ENCODE data around the gene HOXA4. TPM values are rescaled to one million over a fixed set of nuclear protein-coding genes. Genes with fewer than 3 reads are reported as not detected.

HOXA4 gene
- total and polyA plus RNA-seq, 3 experiments from 2014 or later: 0.11 to 0.20 TPM; not detected in 1

DNA sequence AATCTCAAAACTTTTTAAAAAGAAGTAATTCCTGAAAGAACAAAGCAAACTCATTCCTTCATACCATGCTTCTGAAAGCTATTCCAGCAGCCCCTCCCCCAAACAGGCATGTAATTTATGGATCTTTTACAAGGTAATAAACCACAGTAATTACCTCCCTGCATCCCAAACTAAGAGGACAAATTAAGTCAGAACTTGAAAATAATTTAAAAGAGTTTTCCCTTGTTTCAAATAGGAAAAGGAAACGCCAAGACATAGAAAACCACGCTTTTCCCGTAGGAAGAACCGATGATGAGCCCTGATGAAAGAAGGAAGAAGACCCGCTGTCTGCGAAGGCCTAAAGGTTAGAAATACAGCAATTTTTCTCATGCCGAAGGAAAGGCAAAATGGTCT lies 8.9 kb downstream of the HOXA4 start:
- no peak overlapping the region for H3K27ac ChIP-seq (ENCODE audit: low read depth, low read length)
- no peak for DNase-seq
- Mint-ChIP-seq H3K4me1 (no peaks in the 10 kb centered on the region), H3K27me3 (peaks cover 19 to 42% of the 10 kb centered on the region in 2 donors), H3K36me3 (no peaks in the 10 kb centered on the region), H3K27ac (no peak overlapping the region), H3K9me3 (no peaks in the 10 kb centered on the region), H3K4me3 (no peak overlapping the region)
- no peak overlapping the region for H3K4me3 ChIP-seq (ENCODE audit: low read length)
- POLR2A ChIA-PET: no interaction called here
- peaks cover 5% of the 10 kb centered on the region for H3K27me3 ChIP-seq (ENCODE audit: insufficient read depth, low read length, poor library complexity, severe bottlenecking)
- CTCF ChIA-PET: no interaction called here
- no peaks in the 10 kb centered on the region for H3K36me3 ChIP-seq (ENCODE audit: insufficient read depth, low read length)
- no peaks in the 10 kb centered on the region for H3K9me3 ChIP-seq (ENCODE audit: low read length)
- no peaks in the 10 kb centered on the region for H3K4me1 ChIP-seq (ENCODE audit: insufficient read depth, low read length)

DNA sequence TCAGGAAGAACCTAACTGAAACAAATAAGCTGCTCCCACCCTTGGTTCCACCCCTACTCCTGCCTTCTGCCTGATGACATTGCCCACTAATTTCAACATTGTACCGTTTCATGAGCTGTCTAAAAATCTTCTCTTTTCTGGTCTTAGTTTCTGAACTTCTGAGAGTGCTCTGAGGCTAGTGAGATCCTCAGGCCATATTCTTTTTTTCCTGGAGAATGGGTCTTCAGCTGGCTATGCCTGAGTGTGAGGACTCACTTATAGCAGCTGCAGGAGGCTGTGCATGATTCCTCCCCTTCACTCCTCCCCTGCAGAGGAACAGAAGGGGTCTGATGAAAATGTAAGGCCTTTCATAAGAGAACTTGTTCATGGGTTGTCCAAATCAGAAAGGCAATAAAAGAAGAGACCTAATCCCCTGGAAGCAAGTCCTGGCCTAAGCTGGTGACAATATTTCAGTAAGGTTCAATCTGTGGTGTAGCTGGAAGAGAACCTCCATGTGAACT lies 11.1 kb downstream of the HOXA4 start:
- no peak overlapping the region for H3K27ac Mint-ChIP-seq
- H3K27me3 Mint-ChIP-seq: peaks cover 9 to 22% of the 10 kb centered on the region in 2 donors
- Histone ChIP-seq H3K36me3 (ENCODE audit: insufficient read depth, low read length) (no peaks in the 10 kb centered on the region), H3K4me3 (ENCODE audit: low read length) (no peak overlapping the region), H3K4me1 (ENCODE audit: insufficient read depth, low read length) (no peaks in the 10 kb centered on the region), H3K27ac (ENCODE audit: low read depth, low read length) (no peak overlapping the region), H3K9me3 (ENCODE audit: low read length) (no peaks in the 10 kb centered on the region), H3K27me3 (ENCODE audit: insufficient read depth, low read length, poor library complexity, severe bottlenecking) (no peaks in the 10 kb centered on the region)
- no peaks in the 10 kb centered on the region for H3K36me3 Mint-ChIP-seq
- H3K4me3 Mint-ChIP-seq: no peak overlapping the region
- no peaks in the 10 kb centered on the region for H3K4me1 Mint-ChIP-seq
- DNase-seq: no peak
- H3K9me3 Mint-ChIP-seq: no peaks in the 10 kb centered on the region
- POLR2A ChIA-PET: no interaction called here
- CTCF ChIA-PET: no interaction called here

DNA sequence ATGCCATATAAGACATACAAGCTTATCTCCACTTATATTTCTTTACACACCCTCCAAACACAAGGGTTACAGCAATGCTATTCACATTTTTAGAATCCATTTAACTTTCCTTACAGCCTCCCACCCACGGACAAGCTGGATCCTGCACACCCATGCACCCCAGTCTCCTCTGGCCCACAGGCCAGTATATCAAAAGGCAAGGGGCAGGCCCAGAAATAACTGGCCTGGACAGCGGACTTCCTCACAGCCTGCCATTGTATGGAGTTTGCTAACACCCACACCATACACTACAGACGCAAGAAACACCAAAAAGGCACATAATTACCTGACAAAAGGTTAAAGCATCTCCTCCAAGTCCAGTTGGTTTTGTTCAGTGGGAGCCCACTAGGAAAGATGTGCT lies 12.0 kb downstream of the HOXA4 start:
- no peaks in the 10 kb centered on the region for H3K36me3 Mint-ChIP-seq
- H3K4me3 Mint-ChIP-seq: no peak overlapping the region
- H3K27me3 ChIP-seq (ENCODE audit: insufficient read depth, low read length, poor library complexity, severe bottlenecking): no peaks in the 10 kb centered on the region
- H3K27ac ChIP-seq (ENCODE audit: low read depth, low read length): no peak overlapping the region
- ChIA-PET POLR2A (no interaction called here), CTCF (no interaction called here)
- no peaks in the 10 kb centered on the region for H3K4me1 ChIP-seq (ENCODE audit: insufficient read depth, low read length)
- no peaks in the 10 kb centered on the region for H3K9me3 Mint-ChIP-seq
- no peak overlapping the region for H3K4me3 ChIP-seq (ENCODE audit: low read length)
- H3K27me3 Mint-ChIP-seq: peaks cover 8 to 17% of the 10 kb centered on the region in 2 donors
- DNase-seq: no peak
- no peaks in the 10 kb centered on the region for H3K9me3 ChIP-seq (ENCODE audit: low read length)
- H3K36me3 ChIP-seq (ENCODE audit: insufficient read depth, low read length): no peaks in the 10 kb centered on the region
- no peak overlapping the region for H3K27ac Mint-ChIP-seq
- H3K4me1 Mint-ChIP-seq: no peaks in the 10 kb centered on the region

DNA sequence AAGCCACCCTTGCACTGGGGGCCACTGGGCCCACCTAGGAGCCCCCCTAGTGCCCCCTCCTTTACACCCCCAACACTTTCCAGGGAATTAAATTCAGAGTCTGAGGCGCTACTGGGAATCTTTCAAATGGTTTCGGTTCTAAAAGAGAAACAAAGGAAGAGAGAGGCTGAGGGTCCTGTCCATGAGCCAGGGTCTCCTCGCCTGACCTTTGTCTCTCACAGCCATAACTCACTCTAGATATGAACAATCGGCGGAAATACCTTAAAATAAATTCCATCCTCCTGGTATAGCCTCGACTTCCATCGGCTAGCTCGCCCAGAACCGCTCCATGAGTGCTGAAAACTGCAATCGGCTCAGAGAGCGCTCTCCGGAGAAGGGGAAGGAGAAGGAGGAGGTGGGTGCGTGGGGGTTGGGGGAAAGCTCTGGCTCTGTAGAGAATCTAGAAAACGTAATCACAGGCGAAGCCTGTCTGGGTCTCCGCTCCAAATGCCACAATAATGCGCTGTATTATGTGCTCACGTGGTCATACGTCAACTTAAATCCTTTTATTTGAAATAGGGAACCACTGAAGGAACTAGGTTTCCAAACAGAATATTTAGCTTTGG lies 12.6 kb downstream of the HOXA4 start:
- Histone ChIP-seq H3K27me3 (ENCODE audit: insufficient read depth, low read length, poor library complexity, severe bottlenecking) (no peaks in the 10 kb centered on the region), H3K27ac (ENCODE audit: low read depth, low read length) (no peak overlapping the region), H3K4me1 (ENCODE audit: insufficient read depth, low read length) (no peaks in the 10 kb centered on the region), H3K36me3 (ENCODE audit: insufficient read depth, low read length) (no peaks in the 10 kb centered on the region), H3K4me3 (ENCODE audit: low read length) (no peak overlapping the region), H3K9me3 (ENCODE audit: low read length) (no peaks in the 10 kb centered on the region)
- Mint-ChIP-seq H3K9me3 (no peaks in the 10 kb centered on the region), H3K4me1 (no peaks in the 10 kb centered on the region), H3K36me3 (no peaks in the 10 kb centered on the region), H3K27me3 (peaks cover 10 to 17% of the 10 kb centered on the region in 2 donors), H3K4me3 (no peak overlapping the region), H3K27ac (no peak overlapping the region)
- DNase-seq: no peak
- ChIA-PET CTCF (no interaction called here), POLR2A (no interaction called here)

DNA sequence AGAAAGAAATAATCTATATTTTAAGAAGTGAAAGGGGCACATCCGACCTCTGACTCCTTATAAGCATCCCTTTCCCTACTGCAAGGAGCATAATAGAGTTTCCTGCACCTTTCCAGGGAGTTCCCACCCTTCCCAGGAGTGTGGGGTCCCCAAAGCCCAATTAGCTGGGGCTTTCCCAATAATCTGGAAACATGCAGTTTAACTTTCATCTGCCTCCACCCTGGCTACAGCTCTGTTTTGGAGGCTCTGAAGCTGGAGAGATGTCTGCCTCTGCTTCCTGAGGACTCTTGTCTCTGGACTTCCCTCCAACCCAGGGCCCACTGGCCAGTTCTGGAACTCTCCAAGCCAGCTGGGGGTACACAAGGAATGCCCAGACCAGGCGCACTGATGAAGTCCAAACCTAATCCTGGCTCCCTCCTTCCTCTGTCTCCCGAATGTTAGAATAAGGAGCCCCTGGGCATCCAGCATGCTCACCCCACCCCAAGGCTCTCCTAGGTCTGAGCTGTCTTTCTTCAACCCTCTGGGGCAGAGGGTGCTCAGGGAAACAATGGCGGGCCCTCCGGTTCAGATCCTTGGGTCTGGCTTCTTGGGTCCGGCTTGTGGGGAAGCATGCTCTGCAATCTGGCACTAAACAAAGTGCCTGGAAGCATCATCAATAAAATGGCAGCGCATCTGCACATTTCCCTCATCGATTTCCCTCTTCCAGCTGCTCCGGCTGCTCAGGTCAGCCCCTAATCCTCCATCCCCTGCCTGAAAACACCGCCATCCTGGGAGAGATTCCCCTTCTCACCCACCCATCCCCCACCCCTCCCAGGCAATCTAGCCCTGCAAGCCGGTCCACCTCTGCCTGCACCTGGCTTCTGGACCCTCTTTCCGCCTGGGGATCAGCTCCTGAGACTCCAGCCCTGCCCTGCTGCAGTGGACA lies 13.3 kb downstream of the HOXA4 start:
- CTCF ChIA-PET: no interaction called here

DNA sequence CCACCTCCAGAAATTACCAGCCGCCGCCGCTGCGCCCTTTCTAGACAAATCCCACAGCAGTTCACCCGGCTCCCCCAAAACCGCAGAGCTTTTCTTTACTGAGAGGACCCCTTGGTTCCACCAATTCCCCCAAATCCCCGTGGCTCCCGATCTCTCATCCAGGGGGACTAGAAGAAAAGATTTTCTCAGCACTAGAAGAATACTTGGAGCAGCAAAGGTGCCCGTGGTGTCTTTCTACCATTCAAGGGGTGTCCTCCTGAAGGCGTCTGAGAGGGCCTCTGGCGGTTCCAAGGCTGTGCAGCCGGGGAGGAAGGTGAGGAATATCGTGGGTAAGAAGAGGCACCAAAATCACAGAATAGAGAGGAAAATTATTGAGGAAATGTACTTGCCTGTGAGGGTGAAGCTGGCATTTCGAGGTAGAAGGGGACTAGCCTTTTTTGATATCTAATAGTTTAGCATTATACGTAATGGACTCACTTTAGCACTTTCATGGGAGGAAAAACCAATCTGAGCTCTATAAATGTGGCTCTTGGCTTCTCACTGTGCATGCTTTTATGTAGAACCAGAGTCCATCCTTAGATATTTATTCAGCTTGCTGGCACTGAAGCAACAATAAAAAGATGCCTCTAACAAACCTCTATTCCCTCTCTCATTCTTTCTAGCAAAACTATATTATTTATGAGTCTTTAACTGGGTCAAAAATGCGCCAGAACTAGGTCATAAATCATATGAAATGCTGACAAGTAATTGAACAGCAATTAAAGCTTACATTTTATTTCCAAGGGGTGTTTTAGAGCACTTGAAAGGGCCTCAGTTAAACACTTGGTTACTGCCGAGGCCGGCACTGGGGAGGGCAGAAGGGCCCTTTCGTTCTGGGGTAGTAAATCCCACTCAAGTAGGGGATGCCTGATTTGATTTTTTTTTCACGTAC lies 14.3 kb downstream of the HOXA4 start:
- POLR2A ChIA-PET: no interaction called here
- H3K4me1 ChIP-seq (ENCODE audit: insufficient read depth, low read length): no peaks in the 10 kb centered on the region
- CTCF ChIA-PET: no interaction called here
- no peaks in the 10 kb centered on the region for H3K36me3 ChIP-seq (ENCODE audit: insufficient read depth, low read length)
- H3K4me3 Mint-ChIP-seq: no peak overlapping the region
- DNase-seq: no peak
- no peaks in the 10 kb centered on the region for H3K9me3 Mint-ChIP-seq
- no peaks in the 10 kb centered on the region for H3K36me3 Mint-ChIP-seq
- no peak overlapping the region for H3K27ac ChIP-seq (ENCODE audit: low read depth, low read length)
- H3K27me3 ChIP-seq (ENCODE audit: insufficient read depth, low read length, poor library complexity, severe bottlenecking): no peaks in the 10 kb centered on the region
- H3K4me1 Mint-ChIP-seq: no peaks in the 10 kb centered on the region
- H3K27ac Mint-ChIP-seq: peak overlapping the region in 1 of 8 donors; percentile 21
- H3K27me3 Mint-ChIP-seq: peaks cover 13 to 25% of the 10 kb centered on the region in 2 donors
- no peak overlapping the region for H3K4me3 ChIP-seq (ENCODE audit: low read length)
- H3K9me3 ChIP-seq (ENCODE audit: low read length): no peaks in the 10 kb centered on the region

More for the DNA sequence above, 13.3 kb downstream of the HOXA4 start:
- Histone ChIP-seq H3K4me3 (ENCODE audit: low read length) (no peak overlapping the region), H3K4me1 (ENCODE audit: insufficient read depth, low read length) (no peaks in the 10 kb centered on the region), H3K9me3 (ENCODE audit: low read length) (no peaks in the 10 kb centered on the region), H3K27ac (ENCODE audit: low read depth, low read length) (no peak overlapping the region), H3K27me3 (ENCODE audit: insufficient read depth, low read length, poor library complexity, severe bottlenecking) (no peaks in the 10 kb centered on the region), H3K36me3 (ENCODE audit: insufficient read depth, low read length) (no peaks in the 10 kb centered on the region)
- Mint-ChIP-seq H3K4me1 (no peaks in the 10 kb centered on the region), H3K27ac (no peak overlapping the region), H3K4me3 (no peak overlapping the region), H3K27me3 (peaks cover 11 to 18% of the 10 kb centered on the region in 2 donors), H3K36me3 (no peaks in the 10 kb centered on the region), H3K9me3 (no peaks in the 10 kb centered on the region)
- no peak for DNase-seq
- POLR2A ChIA-PET: no interaction called here

DNA sequence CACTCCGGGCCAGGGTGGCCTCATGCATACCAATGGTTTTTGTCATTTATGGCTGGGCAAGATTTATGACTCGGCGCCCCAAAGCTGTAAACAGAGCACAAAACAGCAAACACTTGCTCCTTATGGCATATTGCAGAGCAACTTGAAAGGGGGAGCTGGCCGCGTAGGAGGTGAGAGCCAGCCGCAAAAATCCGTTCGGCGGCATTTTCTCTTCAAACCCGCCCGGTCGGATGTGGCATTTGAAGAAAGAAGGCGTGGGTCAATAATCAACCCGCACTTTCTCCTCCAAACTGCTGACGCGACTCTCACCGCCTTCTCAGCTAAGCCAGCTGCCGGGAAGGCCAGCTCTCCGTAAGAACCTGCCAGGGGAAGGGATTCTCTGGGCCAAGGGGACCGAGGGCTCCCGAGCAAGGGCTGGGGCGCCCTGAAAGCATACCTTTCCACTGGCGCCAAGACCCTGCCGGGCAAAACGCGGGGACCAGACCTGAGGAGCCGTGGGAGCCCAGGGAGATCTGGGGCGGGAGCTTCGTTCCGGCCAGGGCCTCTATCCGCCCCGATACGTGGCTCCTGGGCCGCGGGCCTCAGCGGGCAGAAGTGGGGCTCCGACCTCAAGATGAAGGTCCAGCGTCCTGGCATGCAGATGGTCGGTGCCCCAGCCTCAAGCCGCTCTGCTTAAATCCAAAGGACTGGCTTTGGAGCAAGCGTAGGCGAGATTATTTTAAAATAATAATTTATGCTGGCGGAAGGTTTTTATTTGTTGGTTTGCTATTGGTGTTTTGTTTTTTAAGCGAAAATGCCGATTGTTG lies 15.1 kb downstream of the HOXA4 start:
- Mint-ChIP-seq H3K36me3 (no peaks in the 10 kb centered on the region), H3K4me3 (no peak overlapping the region), H3K27me3 (peaks cover 13 to 25% of the 10 kb centered on the region in 2 donors), H3K4me1 (no peaks in the 10 kb centered on the region), H3K9me3 (no peaks in the 10 kb centered on the region), H3K27ac (no peak overlapping the region)
- no peaks in the 10 kb centered on the region for H3K27me3 ChIP-seq (ENCODE audit: insufficient read depth, low read length, poor library complexity, severe bottlenecking)
- no peaks in the 10 kb centered on the region for H3K4me1 ChIP-seq (ENCODE audit: insufficient read depth, low read length)
- no peaks in the 10 kb centered on the region for H3K9me3 ChIP-seq (ENCODE audit: low read length)
- no peak for DNase-seq
- no peak overlapping the region for H3K4me3 ChIP-seq (ENCODE audit: low read length)
- no peak overlapping the region for H3K27ac ChIP-seq (ENCODE audit: low read depth, low read length)
- no peaks in the 10 kb centered on the region for H3K36me3 ChIP-seq (ENCODE audit: insufficient read depth, low read length)
- ChIA-PET POLR2A (no interaction called here), CTCF (no interaction called here)
